Mesendoderm (in vitro differentiated cells): ENCODE results near the gene ADAMTSL1.

ENCODE experiments used
- DNase-seq: peaks from one replicate; pipeline ENCODE4 v3.0.0; 2013
- H2AK5ac ChIP-seq: 2 replicates; pipeline ENCODE4 v1.6.1; 2013; ENCODE audit warnings: low read length, inconsistent platforms
- H2BK120ac ChIP-seq: 2 replicates; pipeline ENCODE4 v1.6.1; 2013; ENCODE audit warnings: low read depth, mild to moderate bottlenecking, low read length, moderate library complexity, mixed read lengths
- H2BK15ac ChIP-seq: replicated peaks from 2 replicates; pipeline ENCODE4 v1.6.1; 2013; ENCODE audit warnings: low read depth, mild to moderate bottlenecking, moderate library complexity
- H2BK5ac ChIP-seq: 2 replicates; pipeline ENCODE4 v1.6.1; 2013; ENCODE audit warnings: low read length, inconsistent platforms
- H3K18ac ChIP-seq: 2 replicates; pipeline ENCODE4 v1.6.1; 2013; ENCODE audit warnings: mild to moderate bottlenecking, low read length, mixed read lengths
- H3K23ac ChIP-seq: one replicate; pipeline ENCODE4 v1.6.1; 2013; ENCODE audit warnings: low read length
- H3K27ac ChIP-seq: 2 replicates; pipeline ENCODE4 v1.5.1; 2013; ENCODE audit warnings: low read depth, mild to moderate bottlenecking, inconsistent platforms, low read length, moderate library complexity
- H3K27me3 ChIP-seq: 2 replicates; pipeline ENCODE4 v1.6.1; 2013; ENCODE audit warnings: low read length, control low read depth, mild to moderate bottlenecking, inconsistent platforms; ENCODE audit not compliant: insufficient read depth, poor library complexity
- H3K36me3 ChIP-seq: 2 replicates; pipeline ENCODE4 v1.6.1; 2013; ENCODE audit warnings: low read length, inconsistent platforms; ENCODE audit not compliant: control insufficient read depth, insufficient read depth
- H3K4ac ChIP-seq: one replicate; pipeline ENCODE4 v1.6.1; 2013; ENCODE audit warnings: low read depth, mild to moderate bottlenecking, low read length, moderate library complexity
- H3K4me1 ChIP-seq: 2 replicates; pipeline ENCODE4 v1.6.1; 2013; ENCODE audit warnings: low read depth, low read length, inconsistent platforms; ENCODE audit not compliant: control insufficient read depth
- H3K4me2 ChIP-seq: 2 replicates; pipeline ENCODE4 v1.6.1; 2013; ENCODE audit warnings: low read length
- H3K4me3 ChIP-seq: 2 replicates; pipeline ENCODE4 v1.5.1; 2013; ENCODE audit warnings: mild to moderate bottlenecking, low read length
- H3K56ac ChIP-seq: one replicate; pipeline ENCODE4 v1.6.1; 2013; ENCODE audit warnings: low read length
- H3K79me1 ChIP-seq: 2 replicates; pipeline ENCODE4 v1.6.1; 2013; ENCODE audit warnings: low read length, inconsistent platforms
- H3K79me2 ChIP-seq: 2 replicates; pipeline ENCODE4 v1.6.1; 2013; ENCODE audit warnings: mild to moderate bottlenecking, low read length; ENCODE audit not compliant: control insufficient read depth, insufficient read depth
- H3K9ac ChIP-seq: 2 replicates; pipeline ENCODE4 v1.6.1; 2013; ENCODE audit warnings: low read length, inconsistent platforms
- H4K5ac ChIP-seq: one replicate; pipeline ENCODE4 v1.6.1; 2013; ENCODE audit warnings: low read length
- H4K8ac ChIP-seq: one replicate; pipeline ENCODE4 v1.6.1; 2013; ENCODE audit warnings: low read depth, mild to moderate bottlenecking, control low read depth, low read length, moderate library complexity
- whole genome bisulfite sequencing: extraction: QIAGEN DNeasy Blood & Tissue Kit; methylation state at CpG from one replicate; pipeline ENCODE4 v1.1.7; 2013; ENCODE audit warnings: low lambda C conversion rate, missing lambda C conversion rate; ENCODE audit not compliant: insufficient coverage; ENCODE audit errors: extremely low coverage; 5-methylcytosine and 5-hydroxymethylcytosine counted together

The ADAMTSL1 gene

DNA sequence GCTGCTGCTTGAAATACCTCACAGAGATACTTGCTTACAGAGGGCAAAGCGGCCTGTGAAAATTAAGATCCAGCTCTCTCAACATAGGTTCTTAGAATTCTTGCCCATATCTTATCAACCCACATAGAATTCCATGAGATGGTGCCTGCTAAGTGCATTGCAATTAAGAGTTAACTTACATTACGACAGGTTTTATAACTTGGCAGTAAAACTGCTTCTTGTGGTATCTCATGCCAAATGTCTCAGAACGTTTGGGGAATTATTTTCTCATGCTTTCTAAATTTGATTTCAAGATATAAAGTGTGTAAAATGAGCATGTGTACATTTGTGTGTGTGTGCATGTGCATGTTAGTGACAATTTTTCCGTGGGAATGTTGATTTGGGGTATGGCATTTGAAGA, 297.8 kb downstream of the ADAMTSL1 start:
- no peak overlapping the region for H3K4me2 ChIP-seq
- no peak overlapping the region for H3K56ac ChIP-seq
- no peaks in the 10 kb centered on the region for H3K4me1 ChIP-seq
- H3K4me3 ChIP-seq: no peak overlapping the region
- no peaks in the 10 kb centered on the region for H3K79me2 ChIP-seq
- H3K27ac ChIP-seq: no peak overlapping the region
- no peaks in the 10 kb centered on the region for H3K36me3 ChIP-seq
- H2BK120ac ChIP-seq: no peak overlapping the region
- H3K27me3 ChIP-seq: no peaks in the 10 kb centered on the region
- no peak overlapping the region for H4K5ac ChIP-seq
- no peak overlapping the region for H3K23ac ChIP-seq
- H4K8ac ChIP-seq: no peak overlapping the region
- no peak overlapping the region for H2AK5ac ChIP-seq
- H3K4ac ChIP-seq: no peak overlapping the region
- H3K18ac ChIP-seq: no peak overlapping the region
- DNase-seq: no peak
- no CpG with 5 or more reads among the region's 4 CpGs for WGBS
- no peak overlapping the region for H2BK5ac ChIP-seq
- no peak overlapping the region for H2BK15ac ChIP-seq
- no peaks in the 10 kb centered on the region for H3K79me1 ChIP-seq
- H3K9ac ChIP-seq: no peak overlapping the region

DNA sequence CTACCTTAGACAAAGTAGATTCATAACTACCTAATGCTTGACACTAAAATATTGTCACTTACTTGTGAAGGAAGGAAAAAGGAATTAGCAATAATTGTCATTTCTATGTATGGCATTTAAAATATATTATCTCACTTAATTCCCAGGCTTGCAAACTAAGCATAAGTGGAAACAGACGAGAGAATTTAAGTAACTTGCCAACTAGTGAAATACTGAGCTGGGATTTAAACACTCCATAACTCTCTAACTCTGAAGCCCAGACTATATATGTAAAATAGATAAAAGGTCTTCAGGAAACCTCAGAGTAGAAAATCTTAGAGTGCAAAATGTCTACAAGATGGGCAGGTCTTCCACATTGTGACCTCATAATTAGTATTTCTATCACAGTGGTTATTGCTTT, 301.3 kb downstream of the ADAMTSL1 start:
- Histone ChIP-seq H4K8ac (no peak overlapping the region), H3K79me1 (no peaks in the 10 kb centered on the region), H3K36me3 (no peaks in the 10 kb centered on the region), H3K27me3 (no peaks in the 10 kb centered on the region), H3K27ac (no peak overlapping the region), H3K56ac (no peak overlapping the region), H2AK5ac (no peak overlapping the region), H3K4me3 (no peak overlapping the region), H2BK120ac (no peak overlapping the region), H3K79me2 (no peaks in the 10 kb centered on the region), H3K23ac (no peak overlapping the region), H3K4ac (no peak overlapping the region), H3K9ac (no peak overlapping the region), H4K5ac (no peak overlapping the region), H3K4me1 (no peaks in the 10 kb centered on the region), H2BK15ac (no peak overlapping the region), H3K18ac (no peak overlapping the region), H3K4me2 (no peak overlapping the region), H2BK5ac (no peak overlapping the region)
- no CpG with 5 or more reads among the region's 1 CpG for WGBS
- no peak for DNase-seq

DNA sequence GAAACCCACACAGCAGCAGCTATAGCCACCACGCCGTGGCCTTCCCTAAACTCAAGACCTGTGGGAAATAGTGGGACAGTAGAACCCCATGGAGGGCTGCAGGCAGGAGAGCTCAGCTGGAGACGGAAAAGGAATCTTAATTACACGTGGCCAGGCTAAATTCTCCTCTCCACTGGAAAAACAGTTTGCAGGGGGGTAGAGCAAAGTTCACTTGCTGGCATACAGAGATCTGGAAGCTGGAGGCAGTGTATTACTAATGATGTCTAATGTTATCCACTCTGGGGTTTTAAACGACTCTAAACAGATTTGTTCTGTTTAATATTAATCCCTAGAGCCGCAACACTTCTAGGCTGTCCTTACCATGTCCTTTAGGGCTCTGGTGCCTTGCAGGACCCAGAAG, 302.0 kb downstream of the ADAMTSL1 start:
- H3K4me1 ChIP-seq: no peaks in the 10 kb centered on the region
- H3K23ac ChIP-seq: no peak overlapping the region
- no peak overlapping the region for H2BK120ac ChIP-seq
- H3K9ac ChIP-seq: no peak overlapping the region
- no peaks in the 10 kb centered on the region for H3K79me2 ChIP-seq
- WGBS: no CpG with 5 or more reads among the region's 6 CpGs
- no peak overlapping the region for H3K18ac ChIP-seq
- no peak overlapping the region for H4K8ac ChIP-seq
- H4K5ac ChIP-seq: no peak overlapping the region
- H2AK5ac ChIP-seq: no peak overlapping the region
- H3K27ac ChIP-seq: no peak overlapping the region
- no peak overlapping the region for H3K56ac ChIP-seq
- H3K4ac ChIP-seq: no peak overlapping the region
- H3K79me1 ChIP-seq: no peaks in the 10 kb centered on the region
- DNase-seq: no peak
- H3K4me3 ChIP-seq: no peak overlapping the region
- H2BK15ac ChIP-seq: no peak overlapping the region
- H3K36me3 ChIP-seq: no peaks in the 10 kb centered on the region
- no peak overlapping the region for H2BK5ac ChIP-seq
- no peaks in the 10 kb centered on the region for H3K27me3 ChIP-seq
- no peak overlapping the region for H3K4me2 ChIP-seq

DNA sequence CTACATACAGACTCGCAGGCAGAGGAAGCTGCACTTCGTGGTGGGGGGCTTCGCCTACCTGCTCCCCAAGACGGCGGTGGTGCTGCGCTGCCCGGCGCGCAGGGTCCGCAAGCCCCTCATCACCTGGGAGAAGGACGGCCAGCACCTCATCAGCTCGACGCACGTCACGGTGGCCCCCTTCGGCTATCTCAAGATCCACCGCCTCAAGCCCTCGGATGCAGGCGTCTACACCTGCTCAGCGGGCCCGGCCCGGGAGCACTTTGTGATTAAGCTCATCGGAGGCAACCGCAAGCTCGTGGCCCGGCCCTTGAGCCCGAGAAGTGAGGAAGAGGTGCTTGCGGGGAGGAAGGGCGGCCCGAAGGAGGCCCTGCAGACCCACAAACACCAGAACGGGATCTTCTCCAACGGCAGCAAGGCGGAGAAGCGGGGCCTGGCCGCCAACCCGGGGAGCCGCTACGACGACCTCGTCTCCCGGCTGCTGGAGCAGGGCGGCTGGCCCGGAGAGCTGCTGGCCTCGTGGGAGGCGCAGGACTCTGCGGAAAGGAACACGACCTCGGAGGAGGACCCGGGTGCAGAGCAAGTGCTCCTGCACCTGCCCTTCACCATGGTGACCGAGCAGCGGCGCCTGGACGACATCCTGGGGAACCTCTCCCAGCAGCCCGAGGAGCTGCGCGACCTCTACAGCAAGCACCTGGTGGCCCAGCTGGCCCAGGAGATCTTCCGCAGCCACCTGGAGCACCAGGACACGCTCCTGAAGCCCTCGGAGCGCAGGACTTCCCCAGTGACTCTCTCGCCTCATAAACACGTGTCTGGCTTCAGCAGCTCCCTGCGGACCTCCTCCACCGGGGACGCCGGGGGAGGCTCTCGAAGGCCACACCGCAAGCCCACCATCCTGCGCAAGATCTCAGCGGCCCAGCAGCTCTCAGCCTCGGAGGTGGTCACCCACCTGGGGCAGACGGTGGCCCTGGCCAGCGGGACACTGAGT, 303.2 kb downstream of the ADAMTSL1 start:
- Histone ChIP-seq H2BK120ac (no peak overlapping the region), H3K36me3 (no peaks in the 10 kb centered on the region), H3K9ac (no peak overlapping the region), H3K4ac (no peak overlapping the region), H4K5ac (no peak overlapping the region), H3K79me1 (no peaks in the 10 kb centered on the region), H3K56ac (no peak overlapping the region), H2BK5ac (no peak overlapping the region), H2AK5ac (no peak overlapping the region), H3K27ac (no peak overlapping the region), H4K8ac (no peak overlapping the region), H2BK15ac (no peak overlapping the region), H3K18ac (no peak overlapping the region), H3K4me1 (no peaks in the 10 kb centered on the region), H3K4me2 (no peak overlapping the region), H3K79me2 (no peaks in the 10 kb centered on the region), H3K27me3 (no peaks in the 10 kb centered on the region), H3K23ac (no peak overlapping the region), H3K4me3 (no peak overlapping the region)
- no CpG with 5 or more reads among the region's 73 CpGs for WGBS
- DNase-seq: no peak

DNA sequence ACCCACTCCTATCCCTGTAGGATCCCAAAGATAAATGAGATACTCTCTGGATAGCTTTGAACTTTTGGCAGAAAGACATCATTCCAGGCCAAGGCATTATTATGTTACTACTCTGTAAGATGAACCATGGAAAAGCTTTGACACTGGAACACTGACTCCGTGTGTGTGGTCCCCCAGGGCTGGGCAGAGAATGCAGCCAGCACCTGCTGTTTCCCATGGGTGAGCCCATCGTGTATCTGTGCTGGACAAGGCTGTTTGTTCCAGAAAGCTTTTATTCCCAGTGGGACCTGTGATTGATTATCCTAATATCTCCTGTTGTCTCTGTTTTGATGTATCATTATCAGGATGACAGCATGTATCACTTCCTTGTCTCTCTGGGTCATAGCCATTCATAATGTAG, 304.2 kb downstream of the ADAMTSL1 start:
- no peaks in the 10 kb centered on the region for H3K27me3 ChIP-seq
- H3K56ac ChIP-seq: no peak overlapping the region
- no peak overlapping the region for H3K27ac ChIP-seq
- H3K9ac ChIP-seq: no peak overlapping the region
- no peak overlapping the region for H3K4ac ChIP-seq
- H3K4me3 ChIP-seq: no peak overlapping the region
- H3K4me1 ChIP-seq: no peaks in the 10 kb centered on the region
- no peak overlapping the region for H2BK120ac ChIP-seq
- no peak overlapping the region for H3K23ac ChIP-seq
- H3K18ac ChIP-seq: no peak overlapping the region
- H2AK5ac ChIP-seq: no peak overlapping the region
- no peaks in the 10 kb centered on the region for H3K79me2 ChIP-seq
- H3K4me2 ChIP-seq: no peak overlapping the region
- H3K36me3 ChIP-seq: no peaks in the 10 kb centered on the region
- no CpG with 5 or more reads among the region's 2 CpGs for WGBS
- no peak overlapping the region for H2BK5ac ChIP-seq
- no peak overlapping the region for H4K8ac ChIP-seq
- H2BK15ac ChIP-seq: no peak overlapping the region
- no peak overlapping the region for H4K5ac ChIP-seq
- no peak for DNase-seq
- no peaks in the 10 kb centered on the region for H3K79me1 ChIP-seq

DNA sequence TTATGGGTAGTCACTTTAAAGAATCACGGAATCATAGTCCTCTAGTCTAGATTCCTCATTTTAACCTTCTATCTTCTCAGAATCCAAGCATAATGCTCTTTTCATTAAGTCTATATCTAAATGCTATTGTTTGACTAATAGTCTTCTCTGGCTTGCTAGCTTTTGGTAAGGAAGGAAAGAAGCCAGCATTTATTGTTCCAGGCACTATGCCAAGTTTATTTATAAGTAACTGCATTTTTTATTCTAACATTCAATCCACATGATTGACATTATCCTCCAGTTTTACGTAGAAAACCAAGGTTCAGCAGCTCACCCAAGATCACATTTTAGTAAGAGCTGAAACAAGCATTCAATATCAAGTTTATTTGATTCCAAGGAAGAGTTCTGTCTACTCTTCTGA, 304.9 kb downstream of the ADAMTSL1 start:
- H3K27me3 ChIP-seq: no peaks in the 10 kb centered on the region
- no peak overlapping the region for H3K9ac ChIP-seq
- DNase-seq: no peak
- H3K27ac ChIP-seq: no peak overlapping the region
- H3K4me2 ChIP-seq: no peak overlapping the region
- H4K8ac ChIP-seq: no peak overlapping the region
- no peak overlapping the region for H2AK5ac ChIP-seq
- no peak overlapping the region for H2BK5ac ChIP-seq
- H4K5ac ChIP-seq: no peak overlapping the region
- H3K18ac ChIP-seq: no peak overlapping the region
- no peaks in the 10 kb centered on the region for H3K36me3 ChIP-seq
- no peaks in the 10 kb centered on the region for H3K4me1 ChIP-seq
- no peak overlapping the region for H3K56ac ChIP-seq
- H2BK120ac ChIP-seq: no peak overlapping the region
- no peak overlapping the region for H3K23ac ChIP-seq
- no peak overlapping the region for H3K4me3 ChIP-seq
- no peaks in the 10 kb centered on the region for H3K79me1 ChIP-seq
- H3K4ac ChIP-seq: no peak overlapping the region
- H3K79me2 ChIP-seq: no peaks in the 10 kb centered on the region
- H2BK15ac ChIP-seq: no peak overlapping the region
- no CpG with 5 or more reads among the region's 2 CpGs for WGBS
